Measurements from ENCODE around the gene ZBTB8A. TPM values are rescaled to one million over a fixed set of nuclear protein-coding genes. Genes with fewer than 3 reads are reported as not detected.

The ZBTB8A gene
- total and polyA plus RNA-seq, 7 experiments from 2014 or later: 0.07 TPM; not detected in 6

- intact Hi-C loops (cut with micrococcal nuclease): no loop called here
- Mint-ChIP-seq H3K36me3 (peaks cover 0 to 3% (median 0%) of the 10 kb centered on the region in 5 donors), H3K27ac (no peak overlapping the region), H3K27me3 (peaks cover 24 to 58% (median 32%) of the 10 kb centered on the region in 5 donors), H3K9me3 (peaks cover 0 to 4% (median 0%) of the 10 kb centered on the region in 11 donors), H3K4me1 (peaks cover under 1 to 9% (median 2%) of the 10 kb centered on the region in 7 donors), H3K4me3 (no peak overlapping the region)
- Histone ChIP-seq H3K27me3 (ENCODE audit: control insufficient read depth in 2 of 2, insufficient read depth in 2 of 2, low read length in 2 of 2) (peaks cover under 1 to 5% of the 10 kb centered on the region in 2 donors), H3K27ac (ENCODE audit: low read depth, low read length) (no peak overlapping the region), H3K36me3 (ENCODE audit: control insufficient read depth in 2 of 3, insufficient read depth in 3 of 3, low read length in 3 of 3) (no peaks in the 10 kb centered on the region), H3K4me1 (ENCODE audit: control insufficient read depth in 2 of 2, insufficient read depth in 2 of 2, low read length in 2 of 2) (no peaks in the 10 kb centered on the region), H3K4me3 (ENCODE audit: low read length) (no peak overlapping the region), H3K9me3 (ENCODE audit: control insufficient read depth in 2 of 3, low read length in 3 of 3) (no peaks in the 10 kb centered on the region)
- DNase-seq (no peak), ATAC-seq (no peak)
- CTCF ChIA-PET: no interaction called here
- POLR2A ChIA-PET: no interaction called here
These were observed 5.4 kb upstream of the ZBTB8A start for GRCh38 chr1:32533792-32534327.

DNA sequence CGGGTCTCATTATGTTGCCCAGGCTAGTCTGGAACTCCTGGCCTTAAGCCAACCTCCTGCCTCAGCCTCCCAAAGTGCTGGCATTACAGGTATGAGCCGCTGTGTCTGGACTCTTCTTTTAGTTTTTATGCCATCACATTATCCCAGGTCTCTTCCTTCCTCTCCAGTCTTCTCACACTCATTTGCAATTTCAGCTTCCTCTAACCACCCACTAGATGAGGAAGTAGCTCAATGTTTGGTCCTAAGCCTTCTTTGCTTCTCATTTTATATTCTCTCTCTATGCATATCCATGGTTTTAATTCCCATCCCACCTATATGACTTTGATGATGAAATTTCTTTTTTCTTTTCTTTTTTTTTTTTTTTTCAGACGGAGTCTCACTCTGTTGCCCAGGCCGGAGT lies 3.1 kb upstream of the ZBTB8A start:
- H3K27me3 Mint-ChIP-seq: peaks cover 41 to 75% (median 49%) of the 10 kb centered on the region in 5 donors
- peaks cover 12 to 17% of the 10 kb centered on the region in 2 donors for H3K27me3 ChIP-seq (ENCODE audit: control insufficient read depth in 2 of 2, insufficient read depth in 2 of 2, low read length in 2 of 2)
- DNase-seq: no peak
- H3K4me1 Mint-ChIP-seq: peaks cover 6 to 16% (median 10%) of the 10 kb centered on the region in 7 donors
- no peaks in the 10 kb centered on the region for H3K9me3 ChIP-seq (ENCODE audit: control insufficient read depth in 2 of 3, low read length in 3 of 3)
- no peaks in the 10 kb centered on the region for H3K36me3 ChIP-seq (ENCODE audit: control insufficient read depth in 2 of 3, insufficient read depth in 3 of 3, low read length in 3 of 3)
- no peak overlapping the region for H3K4me3 Mint-ChIP-seq
- no peak overlapping the region for H3K27ac ChIP-seq (ENCODE audit: low read depth, low read length)
- ATAC-seq: no peak
- no peak overlapping the region for H3K4me3 ChIP-seq (ENCODE audit: low read length)
- no peak overlapping the region for H3K27ac Mint-ChIP-seq
- ChIA-PET CTCF (no interaction called here), POLR2A (no interaction called here)
- peaks cover 0 to 4% (median 0%) of the 10 kb centered on the region in 11 donors for H3K9me3 Mint-ChIP-seq
- intact Hi-C loops (cut with micrococcal nuclease): no loop called here
- H3K4me1 ChIP-seq (ENCODE audit: control insufficient read depth in 2 of 2, insufficient read depth in 2 of 2, low read length in 2 of 2): no peaks in the 10 kb centered on the region
- peaks cover 0 to 9% (median 1%) of the 10 kb centered on the region in 5 donors for H3K36me3 Mint-ChIP-seq

- Histone ChIP-seq H3K4me3 (ENCODE audit: low read length) (no peak overlapping the region), H3K27ac (ENCODE audit: low read depth, low read length) (no peak overlapping the region), H3K9me3 (ENCODE audit: control insufficient read depth in 2 of 3, low read length in 3 of 3) (no peaks in the 10 kb centered on the region), H3K27me3 (ENCODE audit: control insufficient read depth in 2 of 2, insufficient read depth in 2 of 2, low read length in 2 of 2) (peaks cover 12 to 17% of the 10 kb centered on the region in 2 donors), H3K36me3 (ENCODE audit: control insufficient read depth in 2 of 3, insufficient read depth in 3 of 3, low read length in 3 of 3) (no peaks in the 10 kb centered on the region), H3K4me1 (ENCODE audit: control insufficient read depth in 2 of 2, insufficient read depth in 2 of 2, low read length in 2 of 2) (no peaks in the 10 kb centered on the region)
- ChIA-PET POLR2A (no interaction called here), CTCF (no interaction called here)
- intact Hi-C loops (cut with micrococcal nuclease): no loop called here
- no peak for DNase-seq
- no peak overlapping the region for H3K27ac Mint-ChIP-seq
- H3K4me1 Mint-ChIP-seq: peaks cover 6 to 16% (median 10%) of the 10 kb centered on the region in 7 donors
- H3K9me3 Mint-ChIP-seq: peaks cover 0 to 4% (median 0%) of the 10 kb centered on the region in 11 donors
- H3K4me3 Mint-ChIP-seq: no peak overlapping the region
- H3K36me3 Mint-ChIP-seq: peaks cover 0 to 12% (median 4%) of the 10 kb centered on the region in 5 donors
- no peak for ATAC-seq
- peaks cover 47 to 80% (median 55%) of the 10 kb centered on the region in 5 donors for H3K27me3 Mint-ChIP-seq
These were observed 2.5 kb upstream of the ZBTB8A start for GRCh38 chr1:32536764-32537163.

GRCh38 chr1:32539584-32540571 lies 651 bp downstream of the ZBTB8A start:
- peaks cover 0 to 4% (median 0%) of the 10 kb centered on the region in 11 donors for H3K9me3 Mint-ChIP-seq
- Histone ChIP-seq H3K4me1 (ENCODE audit: control insufficient read depth in 2 of 2, insufficient read depth in 2 of 2, low read length in 2 of 2) (no peaks in the 10 kb centered on the region), H3K4me3 (ENCODE audit: low read length) (peak overlapping the region; percentile 37), H3K27me3 (ENCODE audit: control insufficient read depth in 2 of 2, insufficient read depth in 2 of 2, low read length in 2 of 2) (peaks cover 12 to 17% of the 10 kb centered on the region in 2 donors), H3K9me3 (ENCODE audit: control insufficient read depth in 2 of 3, low read length in 3 of 3) (no peaks in the 10 kb centered on the region), H3K27ac (ENCODE audit: low read depth, low read length) (no peak overlapping the region), H3K36me3 (ENCODE audit: control insufficient read depth in 2 of 3, insufficient read depth in 3 of 3, low read length in 3 of 3) (no peaks in the 10 kb centered on the region)
- DNase-seq (peak in 2 of 9 donors; percentile 7 to 32), ATAC-seq (peak; percentile 38)
- H3K36me3 Mint-ChIP-seq: peaks cover 0 to 12% (median 4%) of the 10 kb centered on the region in 5 donors
- peak overlapping the region; percentile 79 to 89 (median 85) for H3K4me3 Mint-ChIP-seq
- ChIA-PET POLR2A (no interaction called here), CTCF (no interaction called here)
- peaks cover 68 to 79% (median 72%) of the 10 kb centered on the region in 5 donors for H3K27me3 Mint-ChIP-seq
- intact Hi-C loops (cut with micrococcal nuclease): no loop called here
- peaks cover 6 to 16% (median 10%) of the 10 kb centered on the region in 7 donors for H3K4me1 Mint-ChIP-seq
- no peak overlapping the region for H3K27ac Mint-ChIP-seq

DNA sequence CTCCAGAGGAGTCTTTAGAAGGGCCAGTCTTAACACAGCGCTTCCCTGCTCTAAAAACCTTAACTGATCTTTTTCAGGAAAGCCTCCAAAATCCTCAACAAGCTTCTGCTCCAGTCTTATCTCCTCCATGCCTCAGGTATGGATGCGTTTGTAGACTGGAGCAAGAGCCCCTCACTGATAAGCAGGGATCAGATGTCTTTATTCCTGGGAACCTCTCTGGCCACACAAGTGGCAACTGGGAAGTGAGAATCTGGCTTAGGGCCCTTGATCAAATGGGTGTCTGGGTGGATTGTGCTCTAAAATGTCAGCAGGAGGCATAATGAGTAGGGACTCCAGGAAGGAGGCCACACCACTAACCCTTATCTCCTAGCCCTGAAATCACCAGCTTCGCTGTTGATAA lies 1.4 kb downstream of the ZBTB8A start:
- Histone ChIP-seq H3K4me1 (ENCODE audit: control insufficient read depth in 2 of 2, insufficient read depth in 2 of 2, low read length in 2 of 2) (no peaks in the 10 kb centered on the region), H3K36me3 (ENCODE audit: control insufficient read depth in 2 of 3, insufficient read depth in 3 of 3, low read length in 3 of 3) (no peaks in the 10 kb centered on the region), H3K4me3 (ENCODE audit: low read length) (no peak overlapping the region), H3K27me3 (ENCODE audit: control insufficient read depth in 2 of 2, insufficient read depth in 2 of 2, low read length in 2 of 2) (peaks cover 12 to 17% of the 10 kb centered on the region in 2 donors), H3K9me3 (ENCODE audit: control insufficient read depth in 2 of 3, low read length in 3 of 3) (no peaks in the 10 kb centered on the region), H3K27ac (ENCODE audit: low read depth, low read length) (no peak overlapping the region)
- Mint-ChIP-seq H3K27me3 (peaks cover 67 to 74% (median 68%) of the 10 kb centered on the region in 5 donors), H3K27ac (no peak overlapping the region), H3K36me3 (peaks cover 0 to 12% (median 4%) of the 10 kb centered on the region in 5 donors), H3K4me3 (peak overlapping the region in 9 of 10 donors; percentile 79 to 89 (median 85)), H3K9me3 (peaks cover 0 to 2% (median 0%) of the 10 kb centered on the region in 11 donors), H3K4me1 (peaks cover 6 to 16% (median 10%) of the 10 kb centered on the region in 7 donors)
- DNase-seq (no peak), ATAC-seq (no peak)
- ChIA-PET POLR2A (no interaction called here), CTCF (no interaction called here)
- intact Hi-C loops (cut with micrococcal nuclease): no loop called here

GRCh38 chr1:32541064-32541566 lies 1.9 kb downstream of the ZBTB8A start:
- intact Hi-C loops (cut with micrococcal nuclease): no loop called here
- Mint-ChIP-seq H3K9me3 (peaks cover 0 to 2% (median 0%) of the 10 kb centered on the region in 11 donors), H3K4me1 (peaks cover 6 to 16% (median 10%) of the 10 kb centered on the region in 7 donors), H3K27ac (no peak overlapping the region), H3K36me3 (peaks cover 0 to 12% (median 4%) of the 10 kb centered on the region in 5 donors), H3K27me3 (peaks cover 62 to 72% (median 69%) of the 10 kb centered on the region in 5 donors), H3K4me3 (peak overlapping the region in 9 of 10 donors; percentile 6 to 89 (median 22))
- Histone ChIP-seq H3K4me3 (ENCODE audit: low read length) (no peak overlapping the region), H3K27me3 (ENCODE audit: control insufficient read depth in 2 of 2, insufficient read depth in 2 of 2, low read length in 2 of 2) (peaks cover 12 to 17% of the 10 kb centered on the region in 2 donors), H3K36me3 (ENCODE audit: control insufficient read depth in 2 of 3, insufficient read depth in 3 of 3, low read length in 3 of 3) (no peaks in the 10 kb centered on the region), H3K4me1 (ENCODE audit: control insufficient read depth in 2 of 2, insufficient read depth in 2 of 2, low read length in 2 of 2) (no peaks in the 10 kb centered on the region), H3K9me3 (ENCODE audit: control insufficient read depth in 2 of 3, low read length in 3 of 3) (no peaks in the 10 kb centered on the region), H3K27ac (ENCODE audit: low read depth, low read length) (no peak overlapping the region)
- POLR2A ChIA-PET: no interaction called here
- CTCF ChIA-PET: no interaction called here
- DNase-seq (no peak), ATAC-seq (no peak)
